ENCODE results near the gene TMED10.

TMED10 gene

DNA sequence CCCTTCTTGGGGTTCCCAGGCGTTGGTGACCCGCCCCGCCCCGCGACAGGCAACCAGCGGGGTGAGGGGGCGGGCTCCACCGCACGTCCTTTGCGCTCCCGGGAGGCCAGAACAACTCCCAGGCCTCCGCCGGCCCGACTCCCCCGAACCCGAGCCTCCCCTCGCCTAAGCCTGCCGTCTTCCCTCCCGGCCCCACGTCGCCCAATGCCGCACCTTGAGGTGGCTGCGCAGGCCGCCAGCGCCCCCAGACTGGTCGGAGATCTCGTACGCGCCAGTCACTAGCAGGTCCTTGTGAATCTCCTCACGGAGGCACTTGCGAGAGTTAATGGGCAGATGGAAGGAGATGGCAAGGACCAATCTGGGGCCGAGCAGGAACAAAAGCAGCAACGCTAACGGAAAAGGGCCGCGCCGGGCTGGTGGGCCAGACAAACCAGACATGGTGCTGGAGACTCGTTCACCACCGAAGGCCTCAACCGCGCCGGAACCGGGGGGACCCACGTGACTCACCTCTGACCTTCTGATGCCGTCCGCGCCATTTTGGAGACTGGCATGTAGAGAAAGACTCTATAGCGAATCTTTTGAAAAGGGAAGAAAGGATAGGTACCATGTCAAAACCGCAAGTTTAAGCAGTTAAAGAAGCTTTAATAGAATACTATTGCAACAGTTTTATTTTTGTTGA is at the start of gene TMED10:
Gene TMED10 (minus strand): TSS at position 471 of the 679 bp plus-strand sequence. CDS start 33 bp downstream, at position 438.
- DNase-seq: peak; percentile 87

DNA sequence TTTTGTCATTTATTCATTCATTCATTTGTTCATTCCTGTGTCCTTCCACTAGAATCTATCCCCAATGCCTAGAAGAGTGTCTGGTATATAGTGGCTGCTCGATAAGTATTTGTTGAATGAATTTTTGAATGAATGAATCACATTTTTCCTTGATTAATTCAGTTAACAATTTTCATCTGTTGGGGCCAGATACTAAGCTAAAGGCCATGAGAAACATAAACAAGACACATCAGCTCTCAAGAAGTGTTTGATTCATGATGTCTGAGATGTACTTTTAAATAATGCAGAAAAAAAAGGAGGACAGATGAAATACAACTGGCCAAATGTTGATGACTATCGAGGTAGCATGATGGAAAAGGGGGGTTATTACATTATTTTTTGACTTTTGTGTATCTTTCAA is 48.1 kb upstream of the TMED10 start:
- no peak for DNase-seq

DNA sequence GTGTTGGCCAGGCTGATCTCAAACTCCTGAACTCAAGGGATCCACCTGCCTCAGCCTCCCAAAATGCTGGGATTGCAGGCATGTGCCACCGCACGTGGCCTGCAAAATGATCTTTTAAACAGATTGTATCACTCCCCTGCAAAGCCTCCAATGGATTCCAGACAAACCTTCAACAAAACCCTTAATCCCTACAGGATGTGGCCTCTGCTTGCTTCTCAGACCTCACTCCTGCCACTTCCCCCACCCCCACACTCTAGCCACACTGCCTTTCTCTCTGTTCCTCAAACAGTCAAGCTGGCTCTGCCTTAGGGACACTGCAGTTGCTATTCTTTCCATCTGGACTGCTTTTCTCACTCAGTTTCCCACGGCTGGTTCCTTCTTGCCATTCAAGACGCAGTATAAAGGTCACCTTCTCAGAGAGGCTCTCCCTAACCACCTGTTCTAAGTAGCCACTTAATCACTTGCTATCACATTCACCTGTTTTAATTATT is 47.3 kb upstream of the TMED10 start:
- peak; percentile 45 for DNase-seq

DNA sequence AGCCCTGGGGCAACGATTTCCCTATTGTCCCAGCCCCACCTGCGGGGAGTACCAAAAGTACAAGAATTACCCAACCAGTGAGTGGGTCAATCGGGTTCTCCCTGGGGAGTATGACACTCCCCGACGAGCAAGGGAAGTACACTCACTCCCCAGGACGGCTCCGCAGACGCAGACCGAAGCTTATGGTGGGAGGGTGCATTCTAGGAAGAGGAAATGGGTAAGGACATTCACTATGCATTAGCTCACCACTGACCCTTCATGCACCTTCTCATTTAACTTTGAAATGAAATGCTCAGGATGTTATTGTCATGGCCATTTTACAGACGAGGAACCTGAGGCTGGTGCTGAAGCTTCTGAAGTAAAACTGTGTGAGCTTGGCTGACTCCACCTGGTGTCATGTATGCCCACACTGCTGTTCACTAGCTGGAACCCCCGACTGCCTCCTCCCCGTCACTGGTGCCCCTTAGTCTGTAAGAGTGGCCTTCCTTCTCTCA is 45.8 kb upstream of the TMED10 start:
- DNase-seq: peak; percentile 95

DNA sequence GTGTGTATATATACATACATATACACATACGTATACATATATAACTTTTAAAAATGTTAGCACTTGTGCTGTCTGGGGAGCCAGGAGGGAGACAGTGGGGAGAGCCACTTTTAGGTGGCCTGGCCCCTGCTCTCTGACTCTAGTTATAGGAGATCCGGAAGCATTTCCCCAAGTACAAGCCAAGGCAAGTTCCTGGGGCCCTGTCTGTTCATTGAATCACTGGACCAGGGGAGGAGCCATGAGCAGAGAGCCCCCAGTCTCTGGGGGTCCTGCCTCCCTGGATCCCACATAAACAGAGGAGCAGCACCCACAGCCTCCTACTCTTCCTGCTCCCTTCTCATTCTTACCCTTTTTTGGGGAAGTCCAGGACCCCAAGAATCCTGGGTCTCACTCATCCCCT is 45.4 kb upstream of the TMED10 start:
- DNase-seq: no peak

DNA sequence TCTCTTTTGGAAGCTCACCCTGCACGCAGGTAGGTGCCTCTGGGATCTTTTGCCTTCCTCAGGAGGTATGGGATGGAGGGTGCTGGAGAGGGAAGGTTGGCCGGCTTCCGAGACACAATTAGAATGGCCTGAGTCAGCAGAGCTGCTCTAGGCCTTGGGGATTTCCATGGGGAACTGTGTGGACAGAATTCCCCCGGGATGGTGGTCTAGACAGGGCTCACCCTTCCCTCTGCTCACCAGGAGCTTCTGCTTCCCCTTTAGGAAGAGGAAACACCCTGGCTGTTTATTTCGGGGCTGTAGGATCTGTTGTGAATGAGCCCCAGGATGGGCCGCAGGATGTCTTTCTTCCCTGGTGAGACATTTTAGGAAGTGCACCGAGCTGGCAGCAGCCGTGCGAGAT is 43.7 kb upstream of the TMED10 start:
- no peak for DNase-seq

DNA sequence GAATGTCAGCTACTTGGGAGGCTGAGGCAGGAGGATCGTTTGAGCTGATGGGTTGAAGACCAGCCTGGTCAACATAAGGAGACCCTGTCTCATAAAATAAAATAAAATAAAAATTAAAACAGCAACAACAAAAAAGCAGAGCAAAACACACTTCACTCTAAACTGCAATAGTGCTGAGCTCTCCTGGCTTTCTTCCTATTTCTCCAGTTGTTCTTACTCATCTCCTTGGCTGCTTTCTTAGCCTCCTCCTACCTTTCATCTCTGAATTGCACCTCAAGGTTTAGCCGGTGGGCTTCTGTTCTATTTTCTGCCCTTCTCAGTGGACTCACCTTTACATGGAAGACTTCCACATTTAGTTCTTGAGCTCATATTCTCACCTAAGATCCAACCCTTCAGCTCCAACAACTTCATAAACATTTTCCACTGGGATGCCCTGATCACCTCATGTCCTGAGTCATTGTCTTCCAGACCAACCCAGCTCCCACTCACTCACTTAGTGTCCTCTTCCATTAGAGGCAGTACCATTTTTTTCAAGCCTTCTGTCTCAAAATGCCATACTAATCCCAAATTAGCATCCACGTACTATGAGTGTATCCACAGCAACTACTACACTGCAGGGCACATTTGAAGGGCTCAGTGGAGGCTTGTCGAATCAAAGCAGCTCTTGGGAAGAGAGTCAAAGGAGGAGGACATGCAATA is 41.2 kb upstream of the TMED10 start:
- no peak for DNase-seq

DNA sequence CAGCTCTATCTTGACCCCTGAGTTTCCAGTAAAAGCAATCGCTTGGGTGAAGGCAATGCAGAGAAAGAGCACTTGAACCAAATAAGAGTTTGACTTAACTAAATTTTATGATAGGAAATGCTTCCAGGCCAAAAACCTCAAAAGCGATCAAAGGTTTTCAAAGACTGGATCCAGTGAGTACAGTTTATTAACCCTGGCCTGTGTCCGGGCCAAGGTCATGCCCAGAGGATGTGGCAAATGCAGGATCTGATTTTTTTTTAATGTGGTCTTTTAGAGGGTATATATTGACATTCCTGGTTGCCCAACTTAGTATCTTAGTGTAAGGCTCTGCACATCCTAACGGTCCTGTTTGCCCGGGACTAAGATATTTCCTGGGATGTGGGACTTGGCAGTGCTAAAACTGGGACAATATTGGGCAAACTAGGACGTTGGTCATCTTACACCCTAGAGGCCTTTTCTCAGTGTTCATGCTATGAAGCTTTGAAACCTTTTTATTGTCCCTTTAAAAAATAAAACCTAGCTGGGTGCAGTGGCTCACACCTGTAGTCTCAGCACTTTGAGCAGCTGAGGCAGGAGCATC is 40.1 kb upstream of the TMED10 start:
- DNase-seq: no peak

DNA sequence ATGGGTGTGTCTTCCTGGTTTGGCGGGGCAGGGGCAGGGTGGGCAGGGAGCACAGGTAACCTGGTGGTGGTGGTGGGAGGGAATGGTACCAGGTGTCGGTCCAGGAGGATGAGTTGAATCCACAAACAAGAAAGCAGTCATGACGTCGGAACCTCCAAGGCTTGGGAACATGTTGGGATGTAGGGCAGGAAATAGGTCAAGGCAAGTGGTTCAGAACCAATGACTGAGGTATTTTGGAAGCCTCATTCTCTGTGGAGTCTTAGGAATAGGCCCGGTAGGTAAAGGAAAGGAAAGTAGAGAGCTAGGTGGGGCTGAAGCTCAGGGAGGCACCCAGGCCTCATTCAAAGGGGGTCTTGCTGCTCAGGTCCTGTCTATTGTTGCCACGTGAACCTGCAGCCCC is 39.1 kb upstream of the TMED10 start:
- DNase-seq: no peak

DNA sequence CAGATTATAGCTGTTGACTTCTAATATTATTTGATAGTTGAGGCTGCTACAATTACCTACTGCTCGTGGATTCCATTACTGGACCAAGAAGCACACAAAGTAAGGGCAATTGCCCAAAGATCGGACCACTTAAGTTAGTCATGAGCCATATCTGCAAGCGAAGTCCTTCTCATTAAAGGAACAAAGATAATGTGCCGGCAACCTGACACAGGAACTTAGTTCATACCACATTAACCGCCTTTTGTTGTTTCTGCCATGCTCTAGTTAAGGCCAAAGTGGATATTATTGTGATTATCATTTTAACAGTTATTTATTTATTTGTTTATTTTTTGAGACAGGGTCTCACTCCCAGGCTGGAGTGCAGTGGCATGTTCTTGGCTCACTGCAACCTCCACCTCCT is 38.1 kb upstream of the TMED10 start:
- DNase-seq: no peak

DNA sequence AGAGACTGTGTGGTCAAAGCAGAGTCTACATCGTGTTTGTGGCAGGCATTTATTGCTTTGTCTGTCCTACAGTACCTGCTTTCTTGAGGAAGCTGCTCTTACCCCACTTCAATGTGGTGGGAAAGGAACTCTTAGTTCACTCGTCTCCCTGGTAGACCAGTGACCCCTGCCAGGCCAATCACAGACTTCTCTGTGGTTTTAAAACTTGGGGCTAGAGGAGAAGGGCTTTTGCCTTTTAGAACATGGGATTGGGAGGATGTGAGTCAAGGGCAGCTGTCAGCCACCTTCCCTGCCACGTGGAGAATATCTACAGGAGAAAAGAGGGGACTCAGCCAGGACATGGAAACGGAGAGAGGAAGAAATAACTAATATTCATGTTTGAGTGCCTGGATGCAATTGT is 36.8 kb upstream of the TMED10 start:
- DNase-seq: peak; percentile 31

DNA sequence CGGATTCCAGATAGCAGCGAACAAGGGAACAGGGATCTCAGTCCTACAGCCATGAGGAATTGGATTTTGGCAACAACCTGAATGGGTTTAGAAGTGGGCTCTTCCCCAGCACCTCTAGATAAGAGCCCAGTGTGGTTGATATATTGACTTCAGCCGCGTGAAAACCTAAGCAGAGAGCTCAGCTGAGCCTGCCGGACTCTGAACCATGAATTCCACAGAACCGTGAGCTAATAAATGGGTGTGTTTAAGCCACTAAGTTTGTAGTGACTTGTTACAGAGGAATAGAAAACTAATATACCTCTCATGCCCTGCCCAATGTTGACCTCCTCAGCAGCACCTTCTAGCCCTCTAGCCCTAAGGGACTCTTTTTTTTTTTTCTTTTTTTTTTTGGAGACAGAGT is 32.4 kb upstream of the TMED10 start:
- no peak for DNase-seq

DNA sequence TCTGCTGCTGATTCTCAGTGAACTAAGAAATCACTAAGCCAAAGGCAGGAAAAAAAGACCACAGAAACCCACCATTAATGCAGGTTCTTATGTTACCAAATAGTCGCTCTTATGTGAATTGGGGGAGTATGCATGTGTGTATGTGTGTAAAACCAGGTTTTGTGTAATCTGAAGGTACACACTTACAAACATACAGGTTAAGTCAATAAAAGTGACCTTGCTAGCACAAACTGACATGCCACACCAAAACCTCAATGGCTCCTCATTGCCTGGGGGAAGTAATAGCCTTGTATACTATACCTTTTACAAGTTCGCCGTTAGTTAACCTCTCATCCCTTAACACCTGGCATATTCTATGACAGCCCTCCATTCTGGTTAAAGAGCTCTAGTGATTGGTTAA is 29.8 kb upstream of the TMED10 start:
- DNase-seq: no peak

DNA sequence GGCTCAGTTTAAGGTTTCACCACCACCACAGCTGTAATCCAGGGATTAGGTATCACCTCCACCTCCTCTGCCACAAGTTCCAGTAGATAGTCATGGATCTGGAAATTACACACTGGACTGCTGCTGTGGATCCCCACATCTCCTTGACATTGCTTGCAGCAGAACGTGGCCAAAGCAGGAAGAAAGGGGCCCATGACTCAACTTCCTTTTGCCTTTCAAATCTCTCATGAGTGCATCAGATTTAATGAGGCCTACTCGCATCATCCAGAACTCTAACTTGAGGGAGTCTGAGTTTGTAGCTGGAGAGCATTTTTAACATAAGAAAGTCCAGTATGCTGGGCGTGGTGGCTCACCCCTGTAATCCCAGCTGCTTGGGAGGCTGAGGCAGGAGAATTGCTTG is 29.2 kb upstream of the TMED10 start:
- DNase-seq: peak; percentile 72

DNA sequence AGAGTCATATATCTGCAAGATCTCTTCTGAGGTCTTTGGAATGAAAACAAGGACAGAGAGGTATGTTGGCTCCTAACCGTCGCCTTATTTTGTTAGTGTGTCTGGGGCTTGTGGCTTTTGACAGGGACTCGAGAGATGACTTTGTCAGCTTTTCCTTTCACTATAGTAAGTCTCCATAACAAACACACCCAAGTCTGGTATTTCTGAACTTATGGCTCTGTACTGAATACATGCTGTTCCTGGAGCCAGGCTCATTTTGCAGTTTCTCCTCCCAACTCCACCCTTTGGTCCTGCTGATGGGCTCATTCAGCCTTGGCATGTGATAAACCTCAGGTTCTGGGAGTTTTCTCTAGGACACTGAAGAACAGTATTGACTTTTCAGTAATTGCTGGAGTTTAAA is 27.7 kb upstream of the TMED10 start:
- no peak for DNase-seq

DNA sequence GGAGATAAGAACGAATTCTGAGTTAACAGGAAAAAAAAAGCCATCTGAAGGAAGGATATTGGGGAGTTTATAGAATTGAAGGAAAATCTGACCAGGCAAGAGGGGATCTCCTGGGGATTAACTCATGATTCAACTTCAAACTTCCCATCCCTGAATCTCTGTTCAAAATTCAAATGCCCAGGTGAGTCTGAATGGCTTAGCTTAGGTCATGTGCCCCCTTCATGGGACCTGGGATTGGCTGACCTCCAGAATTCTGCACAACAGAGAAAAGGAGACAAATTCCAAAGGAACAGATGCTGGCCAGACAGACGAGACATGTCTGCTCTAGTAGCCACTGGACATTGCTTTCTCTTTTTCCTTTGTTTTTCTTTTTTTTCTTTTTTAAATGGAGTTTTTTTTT is 26.2 kb upstream of the TMED10 start:
- DNase-seq: no peak

DNA sequence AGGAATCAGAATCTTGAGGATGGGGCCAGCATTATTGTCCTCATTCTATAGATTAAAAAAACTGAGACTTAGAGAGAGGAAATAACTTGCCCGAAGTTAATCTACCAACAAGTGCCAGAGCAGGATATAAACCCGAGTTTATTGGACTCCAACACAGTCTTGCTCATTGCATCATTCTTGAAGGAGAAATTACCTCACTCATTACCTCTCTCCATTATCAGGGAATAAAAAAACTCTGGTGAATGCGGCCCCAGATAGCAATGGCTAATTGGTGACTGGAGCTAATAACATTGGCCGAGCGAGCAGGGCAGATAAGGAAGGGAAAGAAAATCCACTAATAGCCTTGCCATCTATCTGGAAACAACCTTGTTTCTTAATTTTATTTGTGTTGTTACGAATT is 24.7 kb upstream of the TMED10 start:
- no peak for DNase-seq

DNA sequence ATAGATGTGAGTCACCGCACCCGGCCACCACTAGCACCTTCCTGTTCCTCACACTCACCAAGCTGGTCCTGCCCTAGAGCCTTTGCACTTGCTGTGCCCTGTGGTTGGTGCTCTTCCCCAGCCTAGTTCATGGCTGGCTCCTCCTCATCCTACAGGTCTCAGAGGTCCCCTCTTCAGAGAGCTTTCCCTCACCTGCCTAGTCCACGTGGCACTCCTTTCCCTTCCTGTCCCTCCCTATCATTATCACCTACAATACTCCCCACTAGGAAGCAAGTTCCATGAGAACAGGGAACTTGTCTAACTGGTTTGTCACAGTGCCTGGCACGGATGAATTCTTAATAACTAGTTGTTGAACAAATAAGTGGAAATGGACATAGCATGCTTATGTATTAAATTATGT is 24.0 kb upstream of the TMED10 start:
- DNase-seq: no peak

DNA sequence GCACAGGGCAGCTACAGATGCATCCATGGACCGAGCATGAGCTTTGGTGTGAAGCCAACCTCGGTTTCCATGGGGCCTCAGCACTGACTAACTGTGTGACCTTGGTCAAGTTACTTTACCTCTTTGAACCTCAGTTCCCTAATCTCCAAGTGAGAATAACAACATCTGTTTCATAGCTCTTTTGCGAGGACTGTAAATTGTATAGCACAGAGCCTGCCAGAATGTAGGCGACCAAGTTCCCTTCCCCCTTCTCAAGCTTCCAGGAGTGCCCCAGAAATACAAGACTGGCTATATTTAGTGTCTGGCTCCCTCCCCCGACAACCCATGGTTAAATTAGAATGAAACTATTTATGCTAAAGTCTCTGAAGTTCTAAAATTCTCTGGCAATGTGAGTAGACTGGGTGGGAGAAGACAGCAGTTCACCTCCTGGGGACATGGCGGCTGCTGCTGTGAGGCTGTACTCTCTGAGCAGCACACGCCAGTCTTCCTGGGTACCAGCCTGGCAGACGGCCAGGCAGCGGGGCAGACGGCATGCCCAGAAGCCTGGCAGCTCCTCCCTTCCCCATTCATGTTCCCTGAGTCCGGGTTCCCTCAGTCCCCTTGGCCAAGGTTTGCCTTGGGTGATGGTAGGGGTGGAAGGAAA is 22.0 kb upstream of the TMED10 start:
- DNase-seq: no peak

DNA sequence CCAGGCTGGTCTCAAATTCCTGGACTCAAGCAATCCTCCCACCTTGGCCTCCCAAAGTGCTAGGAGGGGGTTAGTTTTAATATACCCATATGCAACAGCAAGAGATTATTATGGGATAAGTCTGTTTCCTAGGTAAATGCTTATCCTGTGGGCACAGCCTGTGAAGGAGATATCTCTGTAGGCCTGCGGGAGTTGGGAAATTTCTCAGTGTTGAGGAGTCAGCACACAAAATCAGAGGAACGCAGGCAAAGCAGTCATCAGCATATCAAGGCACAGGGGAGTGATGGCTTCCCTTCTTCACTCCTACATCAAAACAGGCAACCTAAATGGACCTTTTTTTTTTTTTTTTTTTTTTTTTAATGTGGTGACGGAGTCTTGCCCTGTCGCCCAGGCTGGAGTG is 20.9 kb upstream of the TMED10 start:
- DNase-seq: no peak

DNA sequence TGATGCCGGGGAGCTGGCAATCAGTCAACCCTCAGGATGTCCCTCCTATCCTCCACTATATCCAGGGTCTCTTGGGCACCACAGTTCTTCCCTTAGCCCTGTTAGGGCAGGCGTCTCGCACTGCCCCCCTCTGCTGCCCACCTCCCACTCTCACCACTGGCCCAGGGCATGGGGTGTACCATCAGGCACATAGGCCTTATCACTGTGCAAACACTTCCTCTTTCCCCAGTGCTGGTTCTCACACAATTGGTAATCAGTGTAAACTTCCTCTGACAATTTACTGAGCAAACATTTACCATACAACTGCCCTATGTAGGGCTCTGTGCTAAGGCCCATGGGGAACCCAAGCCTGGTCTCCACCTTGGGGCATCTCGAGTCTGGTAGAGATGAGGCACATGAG is 20.1 kb upstream of the TMED10 start:
- DNase-seq: no peak

DNA sequence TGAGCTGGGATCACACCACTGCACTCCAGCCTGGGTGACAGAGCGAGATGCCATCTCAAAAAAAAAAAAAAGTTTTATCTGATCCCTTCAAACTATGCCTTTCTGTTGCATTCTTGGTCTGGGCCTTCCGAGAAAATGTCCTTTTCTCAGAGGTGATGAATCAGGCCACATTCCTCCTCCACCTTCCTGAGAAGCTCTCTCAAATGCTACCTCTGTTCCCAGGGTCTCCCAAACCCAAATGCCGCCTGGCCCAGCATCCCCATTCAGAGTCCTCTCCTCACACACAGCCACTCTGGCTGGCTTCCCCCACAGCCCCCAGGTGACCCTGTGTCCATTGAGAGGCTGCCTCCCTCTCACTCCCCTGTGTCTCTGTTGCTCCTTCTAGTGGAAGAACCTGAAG is 19.7 kb upstream of the TMED10 start:
- no peak for DNase-seq

DNA sequence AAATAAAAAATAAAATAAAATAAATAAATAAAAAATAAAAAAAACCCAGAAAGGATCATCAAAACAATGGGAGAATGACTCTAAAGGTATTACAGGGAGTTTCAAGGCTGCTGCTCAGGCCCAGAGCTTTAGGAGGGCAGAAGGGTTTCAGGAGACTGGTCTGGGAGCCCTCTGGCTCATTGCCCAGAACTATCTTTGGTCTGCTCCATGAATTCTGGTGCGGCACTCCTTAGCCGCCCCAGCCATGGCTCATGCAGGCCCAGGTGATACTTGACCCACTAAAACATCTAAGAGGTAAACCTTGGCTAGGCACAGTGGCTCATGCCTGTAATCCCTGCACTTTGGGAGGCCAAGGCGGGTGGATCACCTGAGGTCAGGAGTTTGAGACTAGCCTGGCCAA is 14.7 kb upstream of the TMED10 start:
- DNase-seq: no peak

DNA sequence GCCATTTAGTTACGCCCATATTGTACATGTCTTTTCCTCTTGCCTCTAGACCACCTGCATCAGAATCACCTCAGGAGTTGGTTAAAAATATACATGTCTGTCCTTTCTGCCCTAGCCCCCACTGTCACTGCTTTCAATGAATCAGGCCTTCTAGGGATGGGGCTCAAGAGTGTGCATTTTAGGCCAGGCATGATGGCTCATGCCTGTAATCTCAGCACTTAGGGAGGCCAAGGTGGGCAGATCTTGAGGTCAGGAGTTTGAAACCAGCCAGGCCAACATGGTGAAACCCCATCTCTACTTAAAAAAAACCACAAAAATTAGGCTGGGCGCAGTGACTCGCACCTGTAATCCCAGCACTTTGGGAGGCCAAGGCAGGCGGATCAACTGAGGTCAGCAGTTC is 13.6 kb upstream of the TMED10 start:
- no peak for DNase-seq
